Measurements from ENCODE around the gene TERT. TPM values are rescaled to one million over a fixed set of nuclear protein-coding genes. Genes with fewer than 3 reads are reported as not detected.

Gene TERT
- total and polyA plus RNA-seq, 2 of the 8 experiments (the other 6 are each of a cell fraction or from before 2014, with no cell fraction given): 13.1 to 23.1 TPM

- Histone ChIP-seq H3K79me2 (ENCODE audit: control insufficient read depth in 1 of 2, insufficient read depth in 2 of 2, low read length in 2 of 2) (no peaks in the 10 kb centered on the region), H3K4me3 (ENCODE audit: extremely low read depth in 1 of 4, insufficient read depth in 2 of 4, low read depth in 3 of 4, low read length in 4 of 4) (no peak overlapping the region), H3K4me2 (ENCODE audit: insufficient read depth in 1 of 2, low read depth in 2 of 2, low read length in 2 of 2) (no peak overlapping the region), H3K9me3 (ENCODE audit: insufficient read depth in 2 of 2, low read depth in 1 of 2, low read length in 1 of 2) (no peaks in the 10 kb centered on the region), H2BK120ac (replicated peaks; ENCODE audit: low read depth, low read length) (no peak overlapping the region), H4K8ac (ENCODE audit: extremely low read depth, insufficient read depth, low read length) (no peak overlapping the region; the same call in 1 of the 2 replicates), H3K27ac (ENCODE audit: low read depth, low read length) (no peak overlapping the region), H2AFZ (ENCODE audit: low read length) (no peak overlapping the region), H4K91ac (replicated peaks; ENCODE audit: insufficient read length, low read length) (no peak overlapping the region), H2BK15ac (ENCODE audit: low read length) (no peak overlapping the region), H2AK5ac (ENCODE audit: low read depth, low read length) (no peak overlapping the region), H2BK5ac (ENCODE audit: low read depth, low read length) (no peak overlapping the region), H4K20me1 (replicated peaks in 1 of 2; ENCODE audit: control insufficient read depth in 1 of 2, insufficient read depth in 2 of 2, low read length in 2 of 2) (peaks cover 4 to 5% of the 10 kb centered on the region in 2 experiments), H3K36me3 (ENCODE audit: control insufficient read depth in 2 of 4, insufficient read depth in 4 of 4, low read length in 3 of 4) (no peaks in the 10 kb centered on the region), H3K23ac (ENCODE audit: insufficient read length) (no peak overlapping the region), H2BK12ac (ENCODE audit: low read depth, low read length) (no peak overlapping the region), H3K9ac (replicated peaks in 1 of 4; ENCODE audit: extremely low read depth in 1 of 4, low read depth in 3 of 4, low read length in 3 of 4) (no peak overlapping the region), H3K23me2 (ENCODE audit: low read depth, low read length) (no peaks in the 10 kb centered on the region), H3K4me1 (replicated peaks in 1 of 4; ENCODE audit: control insufficient read depth in 3 of 4, insufficient read depth in 4 of 4, low read length in 3 of 4) (no peaks in the 10 kb centered on the region; a peak in 1 of 7 replicates), H3K14ac (ENCODE audit: insufficient read length) (no peak overlapping the region), H3K56ac (replicated peaks; ENCODE audit: insufficient read length, low read depth, low read length) (no peak overlapping the region), H2BK20ac (ENCODE audit: low read length) (no peak overlapping the region), H3K4ac (replicated peaks; ENCODE audit: insufficient read length, low read depth, low read length) (no peak overlapping the region), H3K79me1 (ENCODE audit: low read depth, low read length) (no peaks in the 10 kb centered on the region), H3K27me3 (replicated peaks in 1 of 4; ENCODE audit: control insufficient read depth in 3 of 4, extremely low read depth in 1 of 4, insufficient read depth in 3 of 4, low read length in 3 of 4) (no peaks in the 10 kb centered on the region), H3K18ac (ENCODE audit: extremely low read depth, low read length) (no peak overlapping the region), H4K5ac (ENCODE audit: insufficient read length, low read depth, low read length) (no peak overlapping the region)
- ChIA-PET CTCF (ENCODE audit: partially characterized antibody) (no interaction called here), POLR2A (ENCODE audit: partially characterized antibody) (interaction anchor here (1.1 kb wide), 2 partner anchors 16 to 17 kb away, joined by 3 read pairs; no protein-coding TSS in a partner anchor)
- 94% methylated on average over 29 of the region's 33 CpGs; no CpG with 5 or more reads in 1 of the 2 experiments for WGBS, 2 experiments (ENCODE audit: extremely low coverage in 1 of 2, insufficient coverage in 1 of 2, insufficient read length in 1 of 2, insufficient replicate concordance in 2 of 2, low coverage in 1 of 2, low lambda C conversion rate in 2 of 2, missing lambda C conversion rate in 1 of 2)
- TF ChIP-seq POU5F1 (IDR thresholded peaks at IDR 0.05; ENCODE audit: low read depth, low read length) (no peak), PHF8 (conservative IDR thresholded peaks at IDR 0.05; ENCODE audit: low read depth, low read length) (no peak), SP2 (IDR thresholded peaks at IDR 0.05; ENCODE audit: low read length) (no peak), TBP (IDR thresholded peaks at IDR 0.05; ENCODE audit: low read depth, low read length) (no peak), CTBP2 (IDR thresholded peaks at IDR 0.05; ENCODE audit: borderline replicate concordance, insufficient read depth, insufficient read length, low read length) (no peak), SP1 (IDR thresholded peaks at IDR 0.05; ENCODE audit: low read depth, low read length) (no peak), RAD21 (IDR thresholded peaks at IDR 0.05 in 1 of 2, conservative IDR thresholded peaks at IDR 0.05 in 1 of 2; ENCODE audit: low read depth in 2 of 2, low read length in 2 of 2) (no peak)
- DNase-seq (ENCODE audit: low read depth in 1 of 2, low spot score in 2 of 2) (no peak), FAIRE-seq (no peak)
Measured at GRCh38 chr5:1253456-1254105, 41.3 kb downstream of the TERT start.
